ENCODE measurements around the gene C4BPB. TPM values are rescaled to one million over a fixed set of nuclear protein-coding genes. Genes with fewer than 3 reads are reported as not detected.

C4BPB gene
- total RNA-seq, 1 experiment from 2014 or later, result not detected

GRCh38 chr1:207047505-207047904 lies 41.2 kb upstream of the C4BPB start:
- H3K9ac ChIP-seq (ENCODE audit: low read length), result peak overlapping the region; percentile 95
- no peaks in the 10 kb centered on the region for H3K9me2 ChIP-seq (replicated peaks; ENCODE audit: low read length)
- H3F3A ChIP-seq (ENCODE audit: low read length, unreplicated experiment), result peaks cover 28% of the 10 kb centered on the region
- peak overlapping the region; percentile 89 for H3K4me2 ChIP-seq (ENCODE audit: low read length)
- no peak for ATAC-seq
- TF ChIP-seq CTCF (conservative IDR thresholded peaks at IDR 0.05; ENCODE audit: low read depth, low read length) (no peak), EZH2phosphoT487 (IDR thresholded peaks at IDR 0.05; ENCODE audit: borderline replicate concordance, low read length) (no peak), EZH2 (IDR thresholded peaks at IDR 0.05; ENCODE audit: low read length, unreplicated experiment) (no peak)
- H3K27me3 ChIP-seq (ENCODE audit: low read length), result no peaks in the 10 kb centered on the region
- H3K79me2 ChIP-seq (ENCODE audit: low read length), result peaks cover 93% of the 10 kb centered on the region
- POLR2A ChIA-PET (ENCODE audit: unreplicated experiment), result interaction anchor here (0.5 to 2.2 kb wide), 6 partner anchors 9 to 26 kb away, joined by 3 to 12 read pairs (median 4); partner anchors contain the start of gene C1orf116
- H2AFZ ChIP-seq (ENCODE audit: low read length), result no peak overlapping the region
- intact Hi-C loops (cut with micrococcal nuclease), result no loop called here
- peaks cover 67% of the 10 kb centered on the region for H3K4me1 ChIP-seq (ENCODE audit: insufficient read depth, low read length)
- H3K4me3 ChIP-seq (ENCODE audit: low read length), result peak overlapping the region; percentile 78
- 0 out of 2 replicates have a peak overlapping the region, but pooled peaks have one; percentile 0 for H3K27ac ChIP-seq (ENCODE audit: low read length)
- H3K9me3 ChIP-seq (ENCODE audit: low read length), result no peaks in the 10 kb centered on the region
- H4K20me1 ChIP-seq (ENCODE audit: low read length), result peaks cover 64% of the 10 kb centered on the region
- H3K36me3 ChIP-seq (ENCODE audit: low read depth, low read length), result peaks cover 71% of the 10 kb centered on the region
- peak; percentile 25 for DNase-seq
- BruUV-seq (replicated peaks), result no TSS peak
- CTCF ChIA-PET, result interaction anchor here (0.7 to 1.5 kb wide), 5 partner anchors 11 to 114 kb away, joined by 3 to 5 read pairs (median 3); no protein-coding TSS in a partner anchor

GRCh38 chr1:207048041-207048440 lies 40.6 kb upstream of the C4BPB start:
- Histone ChIP-seq H3K27ac (ENCODE audit: low read length) (0 out of 2 replicates have a peak overlapping the region, but pooled peaks have one; percentile 0), H3K9me2 (replicated peaks; ENCODE audit: low read length) (no peaks in the 10 kb centered on the region), H3K4me2 (ENCODE audit: low read length) (peak overlapping the region; percentile 89), H2AFZ (ENCODE audit: low read length) (no peak overlapping the region), H3K4me3 (ENCODE audit: low read length) (peak overlapping the region; percentile 78), H3K27me3 (ENCODE audit: low read length) (no peaks in the 10 kb centered on the region), H4K20me1 (ENCODE audit: low read length) (peaks cover 63% of the 10 kb centered on the region), H3F3A (ENCODE audit: low read length, unreplicated experiment) (peaks cover 23% of the 10 kb centered on the region), H3K9me3 (ENCODE audit: low read length) (no peaks in the 10 kb centered on the region), H3K9ac (ENCODE audit: low read length) (peak overlapping the region; percentile 95), H3K36me3 (ENCODE audit: low read depth, low read length) (peaks cover 65% of the 10 kb centered on the region), H3K79me2 (ENCODE audit: low read length) (peaks cover 89% of the 10 kb centered on the region), H3K4me1 (ENCODE audit: insufficient read depth, low read length) (peaks cover 69% of the 10 kb centered on the region)
- ChIA-PET POLR2A (ENCODE audit: unreplicated experiment) (interaction anchor here (0.6 to 2.2 kb wide), 4 partner anchors 16 to 29 kb away, joined by 3 to 12 read pairs (median 4); partner anchors contain the start of gene C1orf116), CTCF (interaction anchor here (1.5 kb wide), 1 partner anchor 42 kb away, joined by 4 read pairs; no protein-coding TSS in a partner anchor)
- no TSS peak for BruUV-seq (replicated peaks)
- no peak for TF ChIP-seq CTCF (conservative IDR thresholded peaks at IDR 0.05; ENCODE audit: low read depth, low read length)
- TF ChIP-seq EZH2phosphoT487 (IDR thresholded peaks at IDR 0.05; ENCODE audit: borderline replicate concordance, low read length), result no peak
- TF ChIP-seq EZH2 (IDR thresholded peaks at IDR 0.05; ENCODE audit: low read length, unreplicated experiment), result no peak
- ATAC-seq (no peak), DNase-seq (peak; percentile 42)
- intact Hi-C loops (cut with micrococcal nuclease), result loop anchor here (1.0 kb wide), 1 partner anchor 27 kb away; no protein-coding TSS in a partner anchor

DNA sequence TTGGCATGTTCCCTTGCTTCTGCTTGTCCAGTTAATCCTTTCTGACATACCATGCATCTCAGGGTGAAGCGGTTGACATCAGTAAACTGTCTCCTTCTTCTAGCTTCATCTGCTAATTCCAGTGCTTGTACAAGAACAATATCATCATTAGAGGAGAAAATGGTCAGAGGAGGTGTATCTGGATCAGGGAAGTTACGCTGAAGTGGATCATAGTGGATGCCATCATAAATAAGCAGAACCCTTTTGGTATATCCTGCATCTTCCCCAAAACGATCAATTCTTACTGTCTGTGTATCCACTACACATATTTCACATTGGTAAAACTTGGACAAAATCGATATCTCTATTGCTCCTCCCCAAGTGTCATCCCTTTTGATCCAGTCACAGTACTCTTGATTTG lies 39.6 kb upstream of the C4BPB start:
- peaks cover 70% of the 10 kb centered on the region for H3K4me1 ChIP-seq (ENCODE audit: insufficient read depth, low read length)
- peaks cover 56% of the 10 kb centered on the region for H4K20me1 ChIP-seq (ENCODE audit: low read length)
- no peaks in the 10 kb centered on the region for H3K9me3 ChIP-seq (ENCODE audit: low read length)
- peaks cover 55% of the 10 kb centered on the region for H3K36me3 ChIP-seq (ENCODE audit: low read depth, low read length)
- H3K79me2 ChIP-seq (ENCODE audit: low read length), result peaks cover 86% of the 10 kb centered on the region
- CTCF ChIA-PET, result interaction anchor here (1.0 kb wide), 1 partner anchor 17 kb away, joined by 3 read pairs; the partner anchor contains the start of gene C1orf116
- peak overlapping the region; percentile 89 for H3K4me2 ChIP-seq (ENCODE audit: low read length)
- no TSS peak for BruUV-seq (replicated peaks)
- peak overlapping the region; percentile 78 for H3K4me3 ChIP-seq (ENCODE audit: low read length)
- DNase-seq, result no peak
- peak overlapping the region; percentile 95 for H3K9ac ChIP-seq (ENCODE audit: low read length)
- no peaks in the 10 kb centered on the region for H3K27me3 ChIP-seq (ENCODE audit: low read length)
- TF ChIP-seq EZH2 (IDR thresholded peaks at IDR 0.05; ENCODE audit: low read length, unreplicated experiment) (no peak), EZH2phosphoT487 (IDR thresholded peaks at IDR 0.05; ENCODE audit: borderline replicate concordance, low read length) (no peak), CTCF (conservative IDR thresholded peaks at IDR 0.05; ENCODE audit: low read depth, low read length) (no peak)
- peaks cover 14% of the 10 kb centered on the region for H3F3A ChIP-seq (ENCODE audit: low read length, unreplicated experiment)
- ATAC-seq, result no peak
- H3K9me2 ChIP-seq (replicated peaks; ENCODE audit: low read length), result no peaks in the 10 kb centered on the region
- intact Hi-C loops (cut with micrococcal nuclease), result no loop called here
- H2AFZ ChIP-seq (ENCODE audit: low read length), result no peak overlapping the region
- peak overlapping the region; percentile 95 for H3K27ac ChIP-seq (ENCODE audit: low read length)
- POLR2A ChIA-PET (ENCODE audit: unreplicated experiment), result interaction anchor here (0.6 to 0.7 kb wide), 2 partner anchors 27 to 28 kb away, joined by 3 to 6 read pairs; no protein-coding TSS in a partner anchor
